ENCODE data around the gene CRMP1.

- TF ChIP-seq YY1 (IDR thresholded peaks at IDR 0.05; ENCODE audit: insufficient read depth, insufficient read length) (no peak), ZNF274 (IDR thresholded peaks at IDR 0.05; ENCODE audit: low read depth, low read length) (no peak)
Observed at GRCh38 chr4:5940470-5941203, 47.8 kb upstream of the CRMP1 start.

All from NT2/D1 (cell line).